WTC11 (cell line): ENCODE results near the gene CRIP2. TPM values are rescaled to one million over a fixed set of nuclear protein-coding genes. Genes with fewer than 3 reads are reported as not detected.

ENCODE experiments used
- ATAC-seq: fragments of 200-7000 bp; cut with Tn5 transposase; 2 replicates; pipeline ENCODE4 v1.10.0; 2021; ENCODE audit warnings: mild to moderate bottlenecking, moderate library complexity
- CTCF ChIA-PET: fragments of 300-600 bp; sonication (Branson Sonifier 250); formaldehyde crosslinking; loops from one replicate; lab custom pipeline; 2021; ENCODE audit warnings: antibody characterized with exemption; lab: Charles Lee
- POLR2A ChIA-PET: fragments of 350-600 bp; sonication (Branson Sonifier 250); formaldehyde crosslinking; loops from one replicate; lab custom pipeline; 2021; ENCODE audit warnings: antibody characterized with exemption; lab: Charles Lee
- DNase-seq: peaks from one replicate; pipeline ENCODE4 v3.0.0; 2021; ENCODE audit warnings: low spot score
- H3K27ac Mint-ChIP-seq: 2 replicates; pipeline ENCODE4 v1.8.0; 2021; ENCODE audit warnings: mixed read lengths
- H3K27me3 Mint-ChIP-seq: 2 replicates; pipeline ENCODE4 v1.8.0; 2021; ENCODE audit warnings: low read depth, mild to moderate bottlenecking, moderate library complexity, mixed read lengths
- H3K36me3 Mint-ChIP-seq: 2 replicates; pipeline ENCODE4 v1.8.0; 2021; ENCODE audit warnings: mixed read lengths
- H3K4me1 Mint-ChIP-seq: 2 replicates; pipeline ENCODE4 v1.8.0; 2022; ENCODE audit warnings: mixed read lengths
- H3K4me3 Mint-ChIP-seq: 2 replicates; pipeline ENCODE4 v1.8.0; 2021; ENCODE audit warnings: mild to moderate bottlenecking, moderate library complexity, mixed read lengths
- H3K9me3 Mint-ChIP-seq: 2 replicates; pipeline ENCODE4 v1.8.0; 2021; ENCODE audit warnings: mixed read lengths
- E2F1 ChIP-seq: sonication (generic); formaldehyde crosslinking; IDR thresholded peaks from 2 replicates; pipeline ENCODE4 v1.8.0; 2022; ENCODE audit warnings: mild to moderate bottlenecking, missing genetic modification reagents
- HMGA2 ChIP-seq: fragments of 250-450 bp; sonication (Bioruptor Pico); IDR thresholded peaks from 2 replicates; pipeline ENCODE4 v1.4.0; 2021; ENCODE audit warnings: mild to moderate bottlenecking, moderate library complexity
- IRF1 ChIP-seq: sonication (generic); formaldehyde crosslinking; IDR thresholded peaks from 2 replicates; pipeline ENCODE4 v1.8.0; 2023; ENCODE audit warnings: missing genetic modification reagents
- NFATC4 ChIP-seq: fragments of 250-450 bp; sonication (Bioruptor Pico); IDR thresholded peaks from 2 replicates; pipeline ENCODE4 v1.9.0; 2021; ENCODE audit warnings: mild to moderate bottlenecking
- PRRX2 ChIP-seq: fragments of 250-450 bp; sonication (Bioruptor Pico); IDR thresholded peaks from 2 replicates; pipeline ENCODE4 v1.8.0; 2021; ENCODE audit warnings: mild to moderate bottlenecking
- SOX15 ChIP-seq: fragments of 250-450 bp; sonication (Bioruptor Pico); IDR thresholded peaks from 2 replicates; pipeline ENCODE4 v1.9.0; 2021; ENCODE audit warnings: mild to moderate bottlenecking
- TEAD4 ChIP-seq: sonication (generic); formaldehyde crosslinking; IDR thresholded peaks from 2 replicates; pipeline ENCODE4 v1.8.0; 2022; ENCODE audit warnings: mild to moderate bottlenecking, missing genetic modification reagents
- ZBTB21 ChIP-seq: sonication (generic); formaldehyde crosslinking; IDR thresholded peaks from 2 replicates; pipeline ENCODE4 v1.8.1; 2023; ENCODE audit warnings: mild to moderate bottlenecking, missing genetic modification reagents, borderline replicate concordance
- ZNF121 ChIP-seq: sonication (generic); formaldehyde crosslinking; IDR thresholded peaks from 2 replicates; pipeline ENCODE4 v1.8.0; 2023; ENCODE audit warnings: missing genetic modification reagents
- ZNF219 ChIP-seq: sonication (generic); formaldehyde crosslinking; IDR thresholded peaks from 2 replicates; pipeline ENCODE4 v1.8.0; 2023; ENCODE audit warnings: missing genetic modification reagents, mild to moderate bottlenecking, borderline replicate concordance
- ZNF232 ChIP-seq: sonication (generic); formaldehyde crosslinking; IDR thresholded peaks from 2 replicates; pipeline ENCODE4 v1.8.0; 2022; ENCODE audit warnings: mild to moderate bottlenecking, missing genetic modification reagents
- ZNF263 ChIP-seq: sonication (generic); formaldehyde crosslinking; IDR thresholded peaks from 2 replicates; pipeline ENCODE4 v1.8.1; 2022; ENCODE audit warnings: low read depth, mild to moderate bottlenecking, moderate library complexity, missing genetic modification reagents
- ZNF317 ChIP-seq: sonication (generic); formaldehyde crosslinking; IDR thresholded peaks from 2 replicates; pipeline ENCODE4 v1.8.1; 2023; ENCODE audit warnings: low read depth, mild to moderate bottlenecking, moderate library complexity, missing genetic modification reagents, borderline replicate concordance
- ZNF423 ChIP-seq: fragments of 250-450 bp; sonication (Bioruptor Pico); IDR thresholded peaks from 2 replicates; pipeline ENCODE4 v2.1.2; 2022; ENCODE audit warnings: mild to moderate bottlenecking, moderate library complexity
- total RNA-seq: library from RNA; stranded (reverse); gene quantifications from 3 replicates; pipeline ENCODE4 v1.2.3, GENCODE V29; 2021
- TF ChIP-seq, protein P1 (sequence below): sonication (generic); formaldehyde crosslinking; IDR thresholded peaks from 2 replicates; pipeline ENCODE4 v1.8.1; 2022; ENCODE audit warnings: mild to moderate bottlenecking, missing genetic modification reagents, moderate library complexity, borderline replicate concordance
- TF ChIP-seq, protein P2 (sequence below): sonication (generic); formaldehyde crosslinking; IDR thresholded peaks from 2 replicates; pipeline ENCODE4 v1.8.0; 2023; ENCODE audit warnings: missing genetic modification reagents, mild to moderate bottlenecking, borderline replicate concordance
- TF ChIP-seq, protein P3 (sequence below): fragments of 250-450 bp; sonication (Bioruptor Pico); IDR thresholded peaks from 2 replicates; pipeline ENCODE4 v1.9.0; 2021; ENCODE audit warnings: moderate library complexity, mild to moderate bottlenecking, inconsistent platforms, borderline replicate concordance

The CRIP2 gene
- total RNA-seq, 1 experiment from 2014 or later = 5.4 TPM

- ChIA-PET CTCF (no interaction called here), POLR2A (no interaction called here)
- H3K27me3 Mint-ChIP-seq = no peaks in the 10 kb centered on the region
- no peak overlapping the region for H3K4me3 Mint-ChIP-seq
- no peaks in the 10 kb centered on the region for H3K9me3 Mint-ChIP-seq
- H3K36me3 Mint-ChIP-seq = peaks cover 32% of the 10 kb centered on the region
- DNase-seq (no peak), ATAC-seq (no peak)
- peak overlapping the region; percentile 64 for H3K27ac Mint-ChIP-seq
- H3K4me1 Mint-ChIP-seq = no peaks in the 10 kb centered on the region
- TF ChIP-seq ZBTB21 (CRISPR knock-in tag) = no peak
- no peak for TF ChIP-seq ZNF423 (CRISPR knock-in tag)
- TF ChIP-seq HMGA2 (CRISPR knock-in tag) = no peak
- no peak for TF ChIP-seq SOX15 (CRISPR knock-in tag)
- TF ChIP-seq, protein P1, sequence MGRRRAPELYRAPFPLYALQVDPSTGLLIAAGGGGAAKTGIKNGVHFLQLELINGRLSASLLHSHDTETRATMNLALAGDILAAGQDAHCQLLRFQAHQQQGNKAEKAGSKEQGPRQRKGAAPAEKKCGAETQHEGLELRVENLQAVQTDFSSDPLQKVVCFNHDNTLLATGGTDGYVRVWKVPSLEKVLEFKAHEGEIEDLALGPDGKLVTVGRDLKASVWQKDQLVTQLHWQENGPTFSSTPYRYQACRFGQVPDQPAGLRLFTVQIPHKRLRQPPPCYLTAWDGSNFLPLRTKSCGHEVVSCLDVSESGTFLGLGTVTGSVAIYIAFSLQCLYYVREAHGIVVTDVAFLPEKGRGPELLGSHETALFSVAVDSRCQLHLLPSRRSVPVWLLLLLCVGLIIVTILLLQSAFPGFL = no peak
- TF ChIP-seq, protein P2, sequence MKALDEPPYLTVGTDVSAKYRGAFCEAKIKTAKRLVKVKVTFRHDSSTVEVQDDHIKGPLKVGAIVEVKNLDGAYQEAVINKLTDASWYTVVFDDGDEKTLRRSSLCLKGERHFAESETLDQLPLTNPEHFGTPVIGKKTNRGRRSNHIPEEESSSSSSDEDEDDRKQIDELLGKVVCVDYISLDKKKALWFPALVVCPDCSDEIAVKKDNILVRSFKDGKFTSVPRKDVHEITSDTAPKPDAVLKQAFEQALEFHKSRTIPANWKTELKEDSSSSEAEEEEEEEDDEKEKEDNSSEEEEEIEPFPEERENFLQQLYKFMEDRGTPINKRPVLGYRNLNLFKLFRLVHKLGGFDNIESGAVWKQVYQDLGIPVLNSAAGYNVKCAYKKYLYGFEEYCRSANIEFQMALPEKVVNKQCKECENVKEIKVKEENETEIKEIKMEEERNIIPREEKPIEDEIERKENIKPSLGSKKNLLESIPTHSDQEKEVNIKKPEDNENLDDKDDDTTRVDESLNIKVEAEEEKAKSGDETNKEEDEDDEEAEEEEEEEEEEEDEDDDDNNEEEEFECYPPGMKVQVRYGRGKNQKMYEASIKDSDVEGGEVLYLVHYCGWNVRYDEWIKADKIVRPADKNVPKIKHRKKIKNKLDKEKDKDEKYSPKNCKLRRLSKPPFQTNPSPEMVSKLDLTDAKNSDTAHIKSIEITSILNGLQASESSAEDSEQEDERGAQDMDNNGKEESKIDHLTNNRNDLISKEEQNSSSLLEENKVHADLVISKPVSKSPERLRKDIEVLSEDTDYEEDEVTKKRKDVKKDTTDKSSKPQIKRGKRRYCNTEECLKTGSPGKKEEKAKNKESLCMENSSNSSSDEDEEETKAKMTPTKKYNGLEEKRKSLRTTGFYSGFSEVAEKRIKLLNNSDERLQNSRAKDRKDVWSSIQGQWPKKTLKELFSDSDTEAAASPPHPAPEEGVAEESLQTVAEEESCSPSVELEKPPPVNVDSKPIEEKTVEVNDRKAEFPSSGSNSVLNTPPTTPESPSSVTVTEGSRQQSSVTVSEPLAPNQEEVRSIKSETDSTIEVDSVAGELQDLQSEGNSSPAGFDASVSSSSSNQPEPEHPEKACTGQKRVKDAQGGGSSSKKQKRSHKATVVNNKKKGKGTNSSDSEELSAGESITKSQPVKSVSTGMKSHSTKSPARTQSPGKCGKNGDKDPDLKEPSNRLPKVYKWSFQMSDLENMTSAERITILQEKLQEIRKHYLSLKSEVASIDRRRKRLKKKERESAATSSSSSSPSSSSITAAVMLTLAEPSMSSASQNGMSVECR (CRISPR knock-in tag) = no peak
- TF ChIP-seq ZNF232 = no peak
- no peak for TF ChIP-seq IRF1
- TF ChIP-seq ZNF317 (CRISPR knock-in tag) = no peak
- no peak for TF ChIP-seq ZNF219
- TF ChIP-seq, protein P3, sequence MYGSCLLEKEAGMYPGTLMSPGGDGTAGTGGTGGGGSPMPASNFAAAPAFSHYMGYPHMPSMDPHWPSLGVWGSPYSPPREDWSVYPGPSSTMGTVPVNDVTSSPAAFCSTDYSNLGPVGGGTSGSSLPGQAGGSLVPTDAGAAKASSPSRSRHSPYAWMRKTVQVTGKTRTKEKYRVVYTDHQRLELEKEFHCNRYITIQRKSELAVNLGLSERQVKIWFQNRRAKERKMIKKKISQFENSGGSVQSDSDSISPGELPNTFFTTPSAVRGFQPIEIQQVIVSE (CRISPR knock-in tag) = no peak
- TF ChIP-seq ZNF263 (CRISPR knock-in tag) = no peak
- no peak for TF ChIP-seq PRRX2 (CRISPR knock-in tag)
- no peak for TF ChIP-seq ZNF121
- no peak for TF ChIP-seq TEAD4 (CRISPR knock-in tag)
- TF ChIP-seq E2F1 (CRISPR knock-in tag) = no peak
- no peak for TF ChIP-seq NFATC4 (CRISPR knock-in tag)
Observed at GRCh38 chr14:105455086-105455640, 19.5 kb upstream of the CRIP2 start.
